ENCODE results near the gene HTRA2.
A peak's percentile ranks its signal among the peaks of the same experiment; 100 is the strongest.
"Not testable (repeated sequence)": the region's sequence is repeated elsewhere in the genome, so short reads cannot be mapped to it uniquely, and the experiment has no call there.

The HTRA2 gene

DNA sequence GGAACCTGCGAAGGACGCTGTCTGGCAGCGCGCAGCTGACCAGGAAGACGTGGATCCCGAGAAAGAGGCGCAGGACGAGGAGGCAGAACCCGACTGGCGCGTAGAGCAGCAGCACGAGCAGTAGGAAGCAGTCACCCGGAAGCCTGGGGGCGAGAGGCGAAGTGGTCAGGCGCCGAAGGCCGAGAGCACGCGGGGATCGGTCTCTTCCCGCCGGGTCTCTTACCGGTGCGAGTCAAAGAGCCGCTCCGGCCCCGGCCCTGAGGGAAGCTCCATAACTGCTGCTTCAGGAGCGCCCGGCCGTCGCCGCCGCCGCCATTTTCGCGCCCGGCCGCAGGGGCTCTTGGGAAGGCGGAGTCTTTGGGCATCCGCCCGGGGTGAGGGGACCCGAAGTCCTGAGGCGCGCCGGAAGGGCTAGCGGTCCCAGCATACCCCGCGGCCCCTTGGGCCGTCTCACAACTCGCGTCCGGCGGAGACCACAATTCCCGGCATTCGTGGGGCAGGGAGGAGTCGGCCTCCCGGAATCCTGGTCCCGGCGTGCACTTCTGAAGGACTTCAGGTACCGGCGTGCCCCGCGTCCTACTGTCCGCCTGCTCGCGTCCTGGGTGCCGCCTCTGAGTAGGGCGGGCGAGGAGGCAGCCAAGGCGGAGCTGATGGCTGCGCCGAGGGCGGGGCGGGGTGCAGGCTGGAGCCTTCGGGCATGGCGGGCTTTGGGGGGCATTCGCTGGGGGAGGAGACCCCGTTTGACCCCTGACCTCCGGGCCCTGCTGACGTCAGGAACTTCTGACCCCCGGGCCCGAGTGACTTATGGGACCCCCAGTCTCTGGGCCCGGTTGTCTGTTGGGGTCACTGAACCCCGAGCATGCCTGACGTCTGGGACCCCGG is at the start of gene HTRA2, which contains the start of gene AUP1:
Gene HTRA2 (plus strand): TSS at position 577 of the 882 bp plus-strand sequence. CDS start 74 bp downstream, at position 651.
Gene AUP1 (minus strand): TSS at position 350 of the 882 bp plus-strand sequence. CDS start 77 bp downstream, at position 273.
- peak; percentile 97 for DNase-seq (ENCODE audit: low read depth)

DNA sequence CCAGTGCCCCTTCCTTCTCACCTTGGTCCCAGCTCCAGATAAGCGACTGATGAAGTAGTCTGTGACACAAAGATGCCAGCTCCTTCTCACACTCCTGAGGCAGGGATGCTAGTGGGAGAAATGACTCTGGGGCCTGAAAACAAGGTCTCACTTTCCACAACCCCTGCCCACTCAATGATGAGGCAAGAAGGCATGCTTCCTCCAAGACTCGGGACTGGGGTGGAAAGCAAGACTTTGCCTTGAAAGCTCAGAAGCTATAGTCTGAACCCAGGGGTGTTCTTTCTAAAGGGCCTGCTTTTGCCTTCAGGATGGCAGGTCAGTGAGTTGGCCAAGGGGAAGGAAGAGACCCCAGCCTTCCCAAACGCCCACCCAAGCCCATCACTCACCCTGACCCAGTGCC is 48.3 kb upstream of the HTRA2 start:
- no peak for DNase-seq (ENCODE audit: low read depth)

DNA sequence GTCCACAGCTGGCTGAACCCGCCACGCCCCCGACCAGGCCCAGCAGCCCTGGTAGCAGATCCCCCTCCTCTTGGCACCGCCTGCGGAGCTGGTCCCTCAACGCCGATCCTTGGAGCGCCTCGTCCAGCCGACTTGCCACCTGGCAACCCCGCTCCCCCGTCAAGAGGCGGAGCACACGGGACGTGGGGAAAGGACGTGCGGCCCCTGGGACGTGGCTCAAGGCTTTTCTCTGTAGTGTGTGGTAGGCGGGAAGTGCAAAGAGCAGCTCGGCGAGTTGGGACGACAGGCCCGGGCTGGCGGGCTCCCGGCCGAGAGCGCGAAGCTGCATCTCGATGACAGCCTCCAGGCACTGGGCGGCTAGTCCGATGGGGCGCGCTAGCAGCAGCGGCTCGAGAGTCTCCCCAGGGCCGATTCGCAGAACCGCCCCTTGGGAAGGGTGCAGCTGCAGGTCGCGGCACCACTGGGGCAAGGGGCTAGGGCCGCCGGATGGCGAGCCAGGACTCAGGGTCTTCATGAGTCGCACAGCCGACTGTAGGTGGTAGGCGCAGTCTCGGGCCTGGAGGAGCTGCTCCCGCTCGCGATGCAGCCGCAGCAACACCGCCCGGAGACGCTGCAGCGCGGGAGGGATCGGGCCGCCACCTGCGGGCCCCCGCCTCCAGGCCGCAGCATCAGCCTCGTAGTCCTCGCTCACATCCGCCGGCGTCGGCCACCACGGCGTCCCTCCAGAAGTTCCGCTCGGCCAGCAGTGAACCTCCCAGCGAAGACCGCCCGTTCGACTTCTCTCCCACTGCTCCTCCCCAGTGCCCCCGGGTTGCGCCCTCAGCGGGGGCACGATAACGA is 47.6 kb upstream of the HTRA2 start:
- DNase-seq (ENCODE audit: low read depth), result no peak

DNA sequence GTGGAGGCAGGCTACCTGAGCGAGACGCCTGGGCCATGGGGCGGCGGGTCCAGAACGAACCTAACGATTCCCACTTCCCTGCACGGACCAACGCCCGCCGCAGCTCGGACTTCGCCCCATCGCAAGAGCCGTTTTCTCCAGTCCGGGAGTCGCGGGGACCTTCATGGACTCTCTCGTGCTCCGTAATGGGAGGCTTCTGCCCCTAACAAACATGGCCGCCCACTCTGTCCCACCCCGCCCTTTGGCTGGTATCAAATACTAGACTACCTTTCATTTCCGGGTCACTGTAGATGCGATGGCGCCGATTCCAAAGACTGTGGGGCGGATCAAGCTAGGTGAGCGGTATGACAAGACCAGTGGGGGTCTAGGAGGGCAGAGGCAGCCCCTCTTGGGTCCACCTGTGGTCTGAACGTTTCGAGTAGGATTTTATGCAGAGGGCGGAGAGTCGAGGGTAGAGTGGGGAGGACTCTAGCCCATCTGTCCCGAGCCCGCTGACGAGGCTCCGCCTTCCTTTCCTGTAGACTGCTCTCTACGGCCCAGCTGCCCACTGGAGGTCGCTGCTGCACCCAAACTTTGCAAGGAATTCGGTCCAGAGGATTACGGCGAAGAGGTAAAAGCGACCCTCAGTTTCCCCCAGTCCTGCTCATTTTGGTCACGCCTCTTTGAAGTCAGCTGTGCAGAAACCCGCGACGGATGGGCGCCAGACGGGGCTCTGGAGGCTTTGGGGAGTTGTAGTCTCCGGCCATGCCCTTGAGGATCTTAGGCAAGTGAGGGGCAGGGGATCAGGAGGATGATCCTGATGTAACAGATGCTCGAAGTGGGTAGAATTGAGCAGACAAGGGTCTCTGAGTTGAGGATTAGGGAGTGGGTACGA is 46.7 kb upstream of the HTRA2 start, which contains the start of the genes CCDC142 and TTC31:
Gene CCDC142 (minus strand): TSS at position 198 of the 874 bp plus-strand sequence. CDS start 161 bp downstream, at position 37.
Gene TTC31 (plus strand): TSS at position 281 of the 874 bp plus-strand sequence. CDS start 15 bp downstream, at position 296.
- peak; percentile 84 for DNase-seq (ENCODE audit: low read depth)

DNA sequence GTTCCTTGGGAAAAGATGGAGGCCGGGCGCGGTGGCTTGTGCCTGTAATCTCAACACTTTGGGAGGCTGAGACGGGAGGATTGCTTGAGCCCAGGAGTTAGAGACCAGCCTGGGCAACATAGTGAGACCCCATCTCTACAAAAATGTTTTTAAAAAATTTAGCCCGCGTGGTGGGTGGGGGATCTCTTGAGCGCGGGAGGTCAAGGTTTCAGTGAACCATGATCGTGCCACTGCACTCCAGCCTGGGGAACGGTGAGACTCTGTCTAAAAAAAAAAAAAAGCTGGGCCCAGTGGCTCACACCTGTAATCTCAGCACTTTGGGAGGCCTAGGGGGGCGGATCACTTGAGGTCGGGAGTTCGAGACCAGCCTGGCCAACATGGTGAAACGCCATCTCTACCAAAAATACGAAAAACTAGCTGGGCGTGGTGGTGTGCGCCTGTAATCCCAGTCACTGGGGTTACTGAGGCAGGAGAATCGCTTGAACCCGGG is 46.0 kb upstream of the HTRA2 start:
- DNase-seq (ENCODE audit: low read depth), result not testable (repeated sequence)

DNA sequence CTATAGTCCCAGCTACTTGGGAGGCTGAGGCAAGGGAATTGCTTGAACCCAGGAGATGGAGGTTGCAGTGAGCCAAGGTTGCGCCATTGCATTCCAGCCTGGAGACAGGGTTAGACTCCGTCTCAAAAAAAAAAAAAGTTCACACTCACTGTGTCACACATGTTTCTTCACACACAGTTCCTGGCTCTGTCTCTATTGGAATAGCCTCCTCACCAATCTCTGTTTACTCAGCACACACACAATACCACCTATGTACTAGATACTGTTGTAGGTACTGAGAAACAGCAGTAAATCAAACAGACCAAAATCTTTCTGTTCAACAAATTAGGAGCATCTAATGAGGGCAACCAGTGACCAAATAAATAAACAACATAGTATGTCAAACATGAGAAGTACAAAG is 43.6 kb upstream of the HTRA2 start:
- DNase-seq (ENCODE audit: low read depth), result no peak

DNA sequence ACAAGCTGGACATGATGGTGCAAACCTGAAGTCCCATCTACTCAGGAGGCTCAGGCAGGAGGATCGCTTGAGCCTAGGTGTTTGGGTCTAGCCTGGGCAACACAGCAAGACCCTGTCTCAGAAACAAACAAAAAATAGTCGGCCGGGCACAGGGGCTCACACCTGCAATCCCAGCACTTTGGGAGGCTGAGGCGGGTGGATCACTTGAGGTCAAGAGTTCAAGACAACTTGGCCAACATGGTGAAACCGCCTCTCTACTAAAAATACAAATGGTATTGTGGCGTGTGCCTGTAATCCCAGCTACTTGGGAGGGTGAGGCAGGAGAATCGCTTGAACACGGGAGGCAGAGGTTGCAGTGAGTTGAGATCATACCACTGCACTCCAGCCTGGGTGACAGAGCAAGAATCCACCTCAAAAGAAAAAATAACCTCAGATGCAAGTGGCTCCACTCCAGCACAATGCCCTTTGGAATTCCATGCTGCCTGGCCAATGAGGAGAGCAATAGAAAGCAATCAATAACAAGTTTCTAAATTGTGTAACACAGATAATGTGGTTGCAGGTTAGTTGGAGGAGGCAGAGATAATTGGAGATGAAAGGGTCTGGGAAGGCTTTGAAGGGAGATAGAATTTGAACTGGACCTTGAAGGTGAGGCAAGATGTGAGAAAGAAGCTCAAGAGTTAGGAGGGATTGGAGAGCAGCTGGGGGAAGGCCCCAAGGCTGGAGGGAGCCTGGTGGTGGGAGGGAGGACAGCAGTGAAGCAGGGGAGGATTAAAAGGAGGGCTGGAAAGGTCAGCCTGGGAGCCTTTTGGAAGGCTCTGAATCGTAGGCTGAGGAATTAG is 40.9 kb upstream of the HTRA2 start:
- DNase-seq (ENCODE audit: low read depth), result no peak

DNA sequence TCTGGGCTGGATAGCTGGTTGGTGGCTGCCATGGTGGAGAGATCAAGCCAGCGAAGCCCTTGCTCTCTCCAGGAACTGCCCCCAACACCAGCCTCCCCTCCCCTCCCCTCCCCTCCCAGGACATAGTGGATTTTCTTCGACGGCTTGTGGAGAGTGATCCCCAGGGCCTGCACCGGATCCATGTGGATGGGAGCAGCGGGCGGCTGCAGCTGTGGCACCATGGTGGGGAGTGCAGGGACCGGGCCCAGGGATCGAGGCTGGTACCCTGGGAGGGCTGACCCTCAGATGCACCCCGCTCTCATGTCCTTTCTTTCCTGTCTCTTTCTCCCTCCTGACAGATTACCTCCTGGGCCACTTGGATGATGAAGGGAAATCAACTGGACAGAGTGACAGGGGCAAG is 39.8 kb upstream of the HTRA2 start:
- no peak for DNase-seq (ENCODE audit: low read depth)

DNA sequence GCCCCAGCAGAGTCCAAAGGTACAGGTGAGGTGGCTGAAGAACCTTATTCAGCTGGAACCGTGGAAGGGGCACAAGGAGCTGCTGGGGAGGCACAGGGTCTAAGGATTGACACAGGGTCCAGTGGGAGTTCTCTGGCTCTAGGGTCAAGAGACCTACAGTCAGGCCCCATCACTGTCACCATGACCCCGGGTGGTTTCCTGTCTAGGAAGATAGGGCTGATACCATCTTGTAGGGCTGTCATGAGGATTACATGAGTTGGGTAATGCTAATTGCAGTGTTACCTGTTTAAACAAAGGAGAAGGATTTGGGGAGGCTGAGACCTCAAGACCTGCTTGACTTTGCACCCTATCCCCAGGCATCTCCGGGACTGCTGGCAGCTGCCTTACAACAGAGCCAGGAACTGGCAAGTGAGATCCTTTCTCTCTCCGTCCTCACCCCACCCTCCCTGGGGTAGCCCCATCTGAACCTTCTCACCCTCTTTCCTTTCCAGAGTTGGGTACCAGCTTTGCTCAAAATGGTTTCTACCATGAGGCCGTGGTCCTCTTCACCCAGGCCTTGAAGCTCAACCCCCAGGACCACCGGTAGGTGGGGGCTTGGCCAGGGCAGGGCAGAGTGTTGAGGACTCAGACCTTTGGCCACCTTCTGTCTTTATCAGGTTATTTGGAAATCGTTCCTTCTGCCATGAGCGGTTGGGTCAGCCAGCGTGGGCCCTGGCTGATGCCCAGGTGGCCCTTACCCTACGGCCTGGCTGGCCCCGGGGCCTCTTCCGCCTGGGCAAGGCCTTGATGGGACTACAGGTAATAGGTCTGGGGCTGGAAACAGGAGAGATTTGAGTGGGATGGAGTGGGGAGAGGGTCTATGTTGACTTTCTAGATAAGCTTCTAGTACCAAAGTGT is 37.8 kb upstream of the HTRA2 start:
- DNase-seq (ENCODE audit: low read depth), result no peak

DNA sequence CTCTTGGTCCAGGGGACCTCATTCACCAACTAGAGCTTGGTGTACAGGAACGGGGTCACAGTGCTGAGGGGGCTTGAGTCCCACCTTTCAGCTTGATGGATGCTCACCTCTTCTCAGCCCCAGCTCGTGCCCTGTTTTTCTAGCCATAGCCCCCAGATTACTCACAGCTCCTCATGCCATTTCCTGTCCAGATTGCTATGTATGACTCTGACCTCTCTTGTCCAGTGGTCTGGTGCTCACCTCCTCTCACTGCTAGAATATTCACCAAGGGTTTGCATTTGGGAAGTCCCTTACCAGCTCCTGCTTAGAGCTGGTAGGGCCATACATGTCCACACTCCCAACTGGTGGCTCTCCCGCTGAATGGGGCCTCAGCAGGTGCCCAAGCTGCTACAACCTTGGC is 36.2 kb upstream of the HTRA2 start:
- DNase-seq (ENCODE audit: low read depth), result no peak

DNA sequence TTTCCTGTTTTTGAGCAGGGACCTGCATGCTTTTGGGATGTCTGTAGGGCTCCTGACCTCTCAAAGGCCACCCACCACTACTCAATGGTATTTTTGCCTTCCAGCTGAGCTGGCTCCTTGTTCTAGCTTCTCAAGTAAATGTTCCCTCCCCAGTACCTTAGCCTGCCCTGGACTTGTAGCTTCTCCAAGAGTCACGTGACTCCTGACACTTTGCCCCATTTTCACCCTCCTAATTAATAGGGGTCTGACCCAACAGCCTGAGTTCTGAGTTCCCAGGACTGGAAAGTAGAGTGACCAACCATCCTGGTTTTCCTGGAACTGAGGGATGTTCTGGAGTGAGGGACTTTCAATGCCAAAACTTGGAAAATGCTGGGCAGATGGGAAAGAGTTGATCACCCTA is 34.3 kb upstream of the HTRA2 start:
- no peak for DNase-seq (ENCODE audit: low read depth)

DNA sequence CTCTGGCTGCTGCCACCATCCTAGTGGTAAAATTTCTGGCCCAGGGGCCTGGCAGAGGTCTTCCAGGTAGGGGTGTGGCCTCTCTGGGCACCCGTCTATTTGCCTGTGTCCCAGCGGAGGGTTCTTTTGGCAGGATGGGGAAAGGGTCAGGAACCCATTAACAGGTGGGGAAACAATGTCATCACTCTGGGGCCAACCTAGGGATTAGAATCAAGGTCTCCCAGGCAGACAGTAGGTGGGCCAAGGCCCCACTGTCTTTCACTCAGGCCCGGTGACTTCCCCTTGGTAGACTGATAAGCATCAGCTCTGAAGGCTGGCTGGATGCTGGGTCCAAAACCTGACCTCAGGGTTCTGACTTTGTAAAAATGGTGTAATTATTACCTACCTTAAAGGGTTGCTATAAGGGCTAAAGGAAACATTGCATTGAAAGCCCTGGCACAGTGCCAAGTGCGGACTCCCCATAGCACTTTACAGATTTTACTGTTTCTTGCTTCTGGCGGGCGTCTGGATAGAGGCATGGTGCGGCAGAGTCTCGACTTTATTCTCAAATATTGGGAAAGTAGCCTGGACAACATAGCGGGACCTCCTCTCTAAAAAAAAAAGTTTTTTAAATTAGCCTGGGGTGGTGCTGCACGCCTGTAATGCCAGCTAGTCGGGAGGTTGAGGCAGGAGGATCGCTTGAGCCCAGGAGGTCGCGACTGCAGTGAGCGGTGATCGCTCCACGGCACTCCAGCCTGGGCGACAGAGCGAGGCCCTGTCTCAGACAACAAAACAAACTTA is 32.5 kb upstream of the HTRA2 start:
- no peak for DNase-seq (ENCODE audit: low read depth)

DNA sequence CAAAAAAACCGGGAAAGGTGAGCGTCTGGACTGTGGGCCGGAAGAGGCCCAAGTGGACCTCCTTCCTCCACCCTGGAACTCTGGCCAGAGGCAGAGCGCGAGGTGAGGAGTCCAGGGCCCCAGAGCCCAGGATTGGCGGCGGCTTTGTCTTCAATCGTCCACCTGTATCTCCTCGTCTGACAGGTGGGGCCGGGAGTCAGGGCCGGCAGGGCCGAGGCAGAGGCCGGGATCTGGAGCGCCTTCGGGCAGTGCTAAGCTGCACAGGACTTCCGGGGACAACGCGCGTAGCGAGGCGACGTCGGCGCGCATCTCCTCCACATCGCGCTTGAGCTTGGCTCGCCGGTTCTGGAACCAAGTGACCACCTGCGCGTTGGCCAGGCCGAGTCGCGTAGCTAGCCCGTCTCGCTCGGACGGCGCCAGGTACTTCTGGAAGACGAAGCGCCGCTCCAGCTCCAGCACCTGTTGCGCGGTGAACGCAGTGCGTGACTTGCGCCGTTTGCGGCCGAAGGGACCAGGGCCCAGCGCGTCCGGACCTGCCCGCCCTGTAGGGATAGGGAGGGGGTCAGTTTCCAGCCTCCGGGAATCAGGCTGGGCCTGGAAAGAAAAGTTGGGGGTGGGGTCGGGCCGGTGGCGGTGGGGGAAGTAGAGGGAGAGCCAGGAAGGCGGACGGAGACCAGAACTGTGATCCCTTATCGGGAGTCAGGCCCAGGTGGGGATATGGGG is 31.8 kb upstream of the HTRA2 start:
- DNase-seq (ENCODE audit: low read depth), result no peak

DNA sequence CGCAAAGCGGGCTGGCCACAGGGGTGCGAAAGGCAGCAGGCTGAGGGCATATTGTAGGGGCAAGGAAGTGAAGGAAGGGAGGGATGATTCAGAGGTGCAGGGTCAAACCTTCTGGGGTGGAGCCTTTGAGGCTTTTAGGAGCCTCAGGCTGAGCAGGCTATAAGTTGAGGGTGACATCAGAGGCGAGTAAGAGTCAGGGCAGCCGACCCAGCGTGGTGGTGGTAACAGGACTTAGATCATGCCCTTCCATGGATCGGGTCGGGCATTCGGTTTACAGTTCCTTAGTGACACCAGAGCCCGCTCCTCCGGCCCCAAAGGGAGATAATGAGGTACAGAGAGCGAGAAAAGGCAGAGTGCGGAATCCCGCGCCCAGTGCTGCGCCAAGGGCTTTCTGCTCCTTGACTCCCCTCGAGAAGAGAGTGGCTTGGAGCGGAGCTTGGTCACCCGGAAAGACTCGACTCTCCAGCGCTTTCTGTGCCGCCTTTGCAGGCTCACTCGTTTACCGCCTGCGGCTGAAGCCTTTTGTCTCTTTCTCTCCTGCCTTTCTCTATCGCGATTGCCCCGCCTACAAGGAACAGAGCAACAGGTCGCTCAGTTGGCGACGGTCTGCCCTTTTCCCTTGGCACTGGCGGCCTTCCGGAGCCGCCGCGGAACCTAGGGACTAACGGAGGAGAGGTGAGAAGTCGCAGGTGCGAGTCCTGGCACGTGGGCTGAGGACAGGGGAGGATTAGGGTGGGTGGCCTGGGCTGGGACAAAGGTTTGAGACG is 31.1 kb upstream of the HTRA2 start:
- no peak for DNase-seq (ENCODE audit: low read depth)

DNA sequence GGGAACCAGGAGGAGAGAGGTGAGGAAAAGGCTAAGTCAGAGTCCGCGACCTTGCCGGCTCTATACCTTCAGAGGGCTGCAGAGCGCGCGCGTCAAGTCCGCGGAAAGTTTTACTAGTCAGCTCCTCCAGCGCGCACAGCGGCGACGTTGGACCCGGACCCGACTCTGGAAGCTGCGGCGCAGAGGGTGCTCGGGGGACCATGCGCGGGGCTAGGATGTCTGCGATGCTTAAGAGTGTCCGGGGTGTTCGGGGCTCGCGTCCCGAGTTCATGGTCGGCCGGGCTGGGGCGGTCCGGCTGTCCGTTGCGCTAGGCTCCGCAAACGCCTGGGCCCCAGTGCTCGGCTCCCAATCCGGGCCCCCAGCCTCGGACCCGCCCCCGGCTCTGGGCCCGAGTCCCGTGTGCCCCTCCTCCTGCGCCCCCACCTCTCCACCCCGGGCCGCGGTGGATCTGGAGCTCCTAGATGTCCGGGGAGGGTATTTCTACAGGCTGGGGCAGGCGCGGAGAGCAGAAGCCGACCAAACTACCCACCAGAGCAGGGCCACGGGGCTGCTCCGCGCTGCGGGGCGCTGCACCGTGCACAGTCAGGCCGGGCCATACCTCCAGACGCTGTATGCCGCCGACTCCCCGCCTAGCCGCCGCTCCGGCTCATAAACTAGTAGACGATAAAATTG is 30.3 kb upstream of the HTRA2 start, which contains the start of gene LBX2:
Gene LBX2 (minus strand): TSS at position 337 of the 673 bp plus-strand sequence. CDS start 66 bp downstream, at position 271.
- DNase-seq (ENCODE audit: low read depth), result no peak

DNA sequence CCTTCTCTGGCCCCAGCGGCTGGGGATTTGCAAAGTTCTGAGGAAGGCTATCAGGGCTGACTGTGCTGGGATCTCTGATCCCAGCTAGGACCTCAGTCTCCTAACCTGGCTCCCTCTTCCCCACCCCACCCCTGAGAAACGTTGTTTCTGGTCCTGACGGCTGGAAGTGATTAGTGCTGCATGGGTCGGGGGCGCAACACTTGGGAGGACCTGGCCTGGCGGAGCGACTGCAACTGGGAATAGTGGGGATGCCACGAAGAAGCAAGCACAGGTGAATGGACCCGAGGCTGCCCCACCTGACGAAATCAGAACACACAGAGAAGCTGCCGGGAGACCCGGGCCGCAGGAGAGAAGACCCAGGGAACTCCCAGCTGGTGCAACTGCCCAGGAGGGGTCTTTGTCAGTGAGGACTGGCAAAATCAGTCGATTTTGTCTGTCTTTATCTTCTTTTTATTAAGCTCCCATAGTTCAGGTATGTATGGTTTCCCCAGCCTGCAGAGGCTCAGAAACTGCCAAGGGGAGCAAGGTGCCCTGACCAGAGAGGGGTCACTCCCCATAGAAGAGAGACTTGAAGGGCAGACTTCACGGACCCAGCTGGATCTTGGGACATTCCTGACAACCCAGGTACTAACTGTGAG is 29.7 kb upstream of the HTRA2 start:
- DNase-seq (ENCODE audit: low read depth), result no peak

Measured in GM04503 (cell line).